Liver (tissue), 9 donors: Measurements from ENCODE around the gene NXN. TPM values are rescaled to one million over a fixed set of nuclear protein-coding genes. Genes with fewer than 3 reads are reported as not detected.

Source experiments
- DNase-seq: peaks from one replicate; pipeline ENCODE4 v3.0.0-alpha.2; 2017; ENCODE audit warnings: low spot score
- H3K27ac ChIP-seq, 2 donors: one replicate each; pipeline ENCODE4 v1.7.0; 2013; ENCODE audit warnings: inconsistent platforms in 2 of 2, low read length in 2 of 2, control low read depth in 1 of 2, low read depth in 1 of 2, mild to moderate bottlenecking in 1 of 2
- H3K27me3 ChIP-seq, 4 donors: one replicate each; pipeline versions ENCODE4 v1.6.1 to v1.7.0; 2013; ENCODE audit warnings: low read length in 3 of 4, inconsistent platforms in 1 of 4, mild to moderate bottlenecking in 1 of 4, moderate library complexity in 1 of 4; ENCODE audit not compliant: control insufficient read depth in 4 of 4, insufficient read depth in 4 of 4
- H3K36me3 ChIP-seq, 4 donors: one replicate each; pipeline versions ENCODE4 v1.6.1 to v1.7.0; 2013; ENCODE audit warnings: low read length in 3 of 4, mild to moderate bottlenecking in 3 of 4, low read depth in 1 of 4, moderate library complexity in 1 of 4; ENCODE audit not compliant: control insufficient read depth in 4 of 4, insufficient read depth in 3 of 4
- H3K4me1 ChIP-seq, 4 donors: one replicate each; pipeline versions ENCODE4 v1.6.1 to v1.7.0; 2013; ENCODE audit warnings: low read length in 3 of 4, mild to moderate bottlenecking in 3 of 4, moderate library complexity in 1 of 4; ENCODE audit not compliant: control insufficient read depth in 4 of 4, insufficient read depth in 4 of 4
- H3K4me3 ChIP-seq, 3 donors: one replicate each; pipeline versions ENCODE4 v1.6.1 to v1.7.0; 2013; ENCODE audit warnings: low read length in 3 of 3, control low read depth in 1 of 3, low read depth in 1 of 3, mild to moderate bottlenecking in 1 of 3
- H3K9ac ChIP-seq, 2 donors: one replicate each; pipeline ENCODE4 v1.7.0; 2013; ENCODE audit warnings: low read length in 2 of 2, mild to moderate bottlenecking in 2 of 2, moderate library complexity in 2 of 2, control low read depth in 1 of 2, low read depth in 1 of 2
- H3K9me3 ChIP-seq, 4 donors: one replicate each; pipeline versions ENCODE4 v1.6.1 to v1.7.0; 2013; ENCODE audit warnings: low read length in 3 of 4; ENCODE audit not compliant: control insufficient read depth in 4 of 4
- CTCF ChIP-seq: fragments of 150-350 bp; IDR thresholded peaks from 2 replicates; pipeline ENCODE4 v1.5.1; 2017; ENCODE audit warnings: improper control_type of control experiment, low read depth, low read length; ENCODE audit not compliant: missing input control
- EGR1 ChIP-seq, 2 donors: IDR thresholded peaks; 2 replicates each; pipeline ENCODE4 v1.6.1; 2016 to 2018; ENCODE audit warnings: antibody characterized with exemption in 2 of 2, low read depth in 2 of 2
- FOXA1 ChIP-seq: IDR thresholded peaks from 2 replicates; pipeline ENCODE4 v1.6.1; 2016; ENCODE audit warnings: antibody characterized with exemption
- FOXA2 ChIP-seq: IDR thresholded peaks from 2 replicates; pipeline ENCODE4 v1.6.1; 2016; ENCODE audit warnings: antibody characterized with exemption
- GABPA ChIP-seq, 2 donors: IDR thresholded peaks in 1 of 2; conservative IDR thresholded peaks in 1 of 2; 2 replicates each; pipeline ENCODE4 v1.6.1; 2016; ENCODE audit warnings: antibody characterized with exemption in 2 of 2, mild to moderate bottlenecking in 1 of 2, moderate library complexity in 1 of 2
- HNF4A ChIP-seq, 2 donors: conservative IDR thresholded peaks; 2 replicates each; pipeline ENCODE4 v1.6.1; 2016; ENCODE audit warnings: antibody characterized with exemption in 2 of 2, mild to moderate bottlenecking in 2 of 2
- HNF4G ChIP-seq: IDR thresholded peaks from 2 replicates; pipeline ENCODE4 v1.6.1; 2016; ENCODE audit warnings: antibody characterized with exemption
- JUND ChIP-seq, 2 donors: IDR thresholded peaks; 2 replicates each; pipeline ENCODE4 v1.6.1; 2016; ENCODE audit warnings: antibody characterized with exemption in 2 of 2
- NR2F2 ChIP-seq: IDR thresholded peaks from 2 replicates; pipeline ENCODE4 v1.6.1; 2016; ENCODE audit warnings: antibody characterized with exemption
- RAD21 ChIP-seq, 2 donors: IDR thresholded peaks; 2 replicates each; pipeline ENCODE4 v1.6.1; 2016; ENCODE audit warnings: antibody characterized with exemption in 2 of 2, mild to moderate bottlenecking in 2 of 2
- SP1 ChIP-seq: IDR thresholded peaks from 2 replicates; pipeline ENCODE4 v1.6.1; 2018; ENCODE audit warnings: antibody characterized with exemption, mild to moderate bottlenecking
- TAF1 ChIP-seq: conservative IDR thresholded peaks from 2 replicates; pipeline ENCODE4 v1.6.1; 2016; ENCODE audit warnings: antibody characterized with exemption, mild to moderate bottlenecking
- YY1 ChIP-seq: IDR thresholded peaks from 2 replicates; pipeline ENCODE4 v1.6.1; 2016; ENCODE audit warnings: antibody characterized with exemption, mild to moderate bottlenecking
- WGBS: extraction: QIAGEN DNeasy Blood & Tissue Kit; methylation state at CpG from one replicate; pipeline ENCODE4 v1.1.7; 2013; 5-methylcytosine and 5-hydroxymethylcytosine counted together
- polyA plus RNA-seq, 2 donors: library from polyadenylated mRNA; stranded (reverse) in 1 of 2; unstranded in 1 of 2; fragments of 200-250 nt in 1 of 2; fragments of >200 nt in 1 of 2; fragmentation: Nextera tagmentation in 1 of 2; extraction: Ambion mirVana in 1 of 2; gene quantifications; one replicate each; pipeline versions ENCODE4 v1.2.1 to v1.2.3, GENCODE V29; 2013 to 2015
- total RNA-seq, 2 donors: library from RNA; depleted of rRNA; stranded (reverse); fragments of >200 nt; gene quantifications; one replicate each; pipeline ENCODE4 v1.2.3, GENCODE V29; 2014
- TF ChIP-seq, protein P1 (sequence below): IDR thresholded peaks from 2 replicates; pipeline ENCODE4 v1.6.1; 2016; ENCODE audit warnings: antibody characterized with exemption
- TF ChIP-seq, protein P2 (sequence below): IDR thresholded peaks from 2 replicates; pipeline ENCODE4 v1.6.1; 2016; ENCODE audit warnings: antibody characterized with exemption
- TF ChIP-seq, protein P3 (sequence below): IDR thresholded peaks from 2 replicates; pipeline ENCODE4 v1.6.1; 2016; ENCODE audit warnings: antibody characterized with exemption
- TF ChIP-seq, protein P4 (sequence below): IDR thresholded peaks from 2 replicates; pipeline ENCODE4 v1.6.1; 2016; ENCODE audit warnings: antibody characterized with exemption, mild to moderate bottlenecking
- donor health status: healthy.
- donor health status: healthy.
- donor health status: healthy.
- donor health status: healthy.
- donor health status: healthy.

NXN gene
- total and polyA plus RNA-seq, 4 donors: 2.3 to 4.5 (median 3.3) TPM

DNA sequence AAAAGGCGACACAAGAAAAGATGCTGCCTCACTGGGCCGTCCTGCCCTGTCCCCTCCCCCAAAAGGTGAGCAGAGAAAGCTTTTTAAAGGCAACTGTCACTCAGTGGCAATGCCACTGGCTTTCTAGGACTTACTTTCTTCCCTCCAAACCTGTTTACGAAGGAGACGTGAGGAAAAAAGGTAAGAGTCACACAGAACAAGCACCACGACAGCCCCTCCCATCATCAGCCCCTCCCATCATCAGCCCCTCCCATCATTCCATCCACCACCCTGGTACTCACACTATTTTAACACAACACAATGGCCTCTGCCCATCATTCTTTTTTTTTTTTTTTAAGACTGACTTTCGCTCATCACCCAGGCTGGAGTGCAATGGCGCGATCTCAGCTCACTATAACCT is 77.1 kb downstream of the NXN start:
- 88% methylated on average over 8 of the region's 8 CpGs for WGBS
- TF ChIP-seq NR2F2: no peak
- no peak for TF ChIP-seq FOXA1
- no peak for TF ChIP-seq SP1
- TF ChIP-seq JUND (IDR thresholded peaks at IDR 0.05): no peak
- TF ChIP-seq FOXA2: no peak
- no peak for TF ChIP-seq HNF4A (conservative IDR thresholded peaks at IDR 0.05)
- TF ChIP-seq, protein P1, sequence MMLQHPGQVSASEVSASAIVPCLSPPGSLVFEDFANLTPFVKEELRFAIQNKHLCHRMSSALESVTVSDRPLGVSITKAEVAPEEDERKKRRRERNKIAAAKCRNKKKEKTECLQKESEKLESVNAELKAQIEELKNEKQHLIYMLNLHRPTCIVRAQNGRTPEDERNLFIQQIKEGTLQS: no peak
- TF ChIP-seq, protein P2, sequence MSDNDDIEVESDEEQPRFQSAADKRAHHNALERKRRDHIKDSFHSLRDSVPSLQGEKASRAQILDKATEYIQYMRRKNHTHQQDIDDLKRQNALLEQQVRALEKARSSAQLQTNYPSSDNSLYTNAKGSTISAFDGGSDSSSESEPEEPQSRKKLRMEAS: no peak
- no peak for TF ChIP-seq CTCF
- no peak for TF ChIP-seq RAD21 (IDR thresholded peaks at IDR 0.05)
- TF ChIP-seq, protein P3, sequence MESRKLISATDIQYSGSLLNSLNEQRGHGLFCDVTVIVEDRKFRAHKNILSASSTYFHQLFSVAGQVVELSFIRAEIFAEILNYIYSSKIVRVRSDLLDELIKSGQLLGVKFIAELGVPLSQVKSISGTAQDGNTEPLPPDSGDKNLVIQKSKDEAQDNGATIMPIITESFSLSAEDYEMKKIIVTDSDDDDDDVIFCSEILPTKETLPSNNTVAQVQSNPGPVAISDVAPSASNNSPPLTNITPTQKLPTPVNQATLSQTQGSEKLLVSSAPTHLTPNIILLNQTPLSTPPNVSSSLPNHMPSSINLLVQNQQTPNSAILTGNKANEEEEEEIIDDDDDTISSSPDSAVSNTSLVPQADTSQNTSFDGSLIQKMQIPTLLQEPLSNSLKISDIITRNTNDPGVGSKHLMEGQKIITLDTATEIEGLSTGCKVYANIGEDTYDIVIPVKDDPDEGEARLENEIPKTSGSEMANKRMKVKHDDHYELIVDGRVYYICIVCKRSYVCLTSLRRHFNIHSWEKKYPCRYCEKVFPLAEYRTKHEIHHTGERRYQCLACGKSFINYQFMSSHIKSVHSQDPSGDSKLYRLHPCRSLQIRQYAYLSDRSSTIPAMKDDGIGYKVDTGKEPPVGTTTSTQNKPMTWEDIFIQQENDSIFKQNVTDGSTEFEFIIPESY: no peak
- no peak for TF ChIP-seq EGR1 (IDR thresholded peaks at IDR 0.05; ENCODE audit: low read depth in 2 of 2)

DNA sequence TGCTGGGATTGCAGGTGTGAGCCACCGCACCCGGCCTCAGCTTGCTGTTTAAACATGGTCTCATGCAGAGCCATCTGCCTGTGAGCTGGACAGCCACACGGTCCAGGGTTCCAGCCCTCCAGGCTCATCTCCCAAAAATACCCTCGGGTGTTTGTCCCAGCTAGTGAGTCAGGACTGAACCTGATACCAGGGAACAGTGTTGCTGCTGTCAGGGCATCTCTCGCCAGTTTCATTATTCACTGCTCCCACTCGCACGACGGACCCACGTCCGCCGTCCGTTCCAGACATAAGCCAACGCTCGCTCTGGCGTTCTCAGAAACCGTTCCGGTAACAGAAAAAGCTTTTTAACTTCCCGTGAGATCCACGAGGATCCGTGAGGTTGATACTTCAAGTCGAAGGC is 77.6 kb downstream of the NXN start:
- TF ChIP-seq YY1: no peak
- TF ChIP-seq, protein P3: no peak
- no peak for TF ChIP-seq GABPA (IDR thresholded peaks at IDR 0.05 in 1 of 2, conservative IDR thresholded peaks at IDR 0.05 in 1 of 2)
- no peak for TF ChIP-seq HNF4A (conservative IDR thresholded peaks at IDR 0.05)
- TF ChIP-seq, protein P2: no peak
- TF ChIP-seq HNF4G: no peak
- no peak for TF ChIP-seq TAF1
- TF ChIP-seq NR2F2: no peak
- no peak for TF ChIP-seq FOXA2
- no peak for TF ChIP-seq FOXA1
- TF ChIP-seq JUND (IDR thresholded peaks at IDR 0.05): no peak
- TF ChIP-seq CTCF: no peak
- TF ChIP-seq, protein P4, sequence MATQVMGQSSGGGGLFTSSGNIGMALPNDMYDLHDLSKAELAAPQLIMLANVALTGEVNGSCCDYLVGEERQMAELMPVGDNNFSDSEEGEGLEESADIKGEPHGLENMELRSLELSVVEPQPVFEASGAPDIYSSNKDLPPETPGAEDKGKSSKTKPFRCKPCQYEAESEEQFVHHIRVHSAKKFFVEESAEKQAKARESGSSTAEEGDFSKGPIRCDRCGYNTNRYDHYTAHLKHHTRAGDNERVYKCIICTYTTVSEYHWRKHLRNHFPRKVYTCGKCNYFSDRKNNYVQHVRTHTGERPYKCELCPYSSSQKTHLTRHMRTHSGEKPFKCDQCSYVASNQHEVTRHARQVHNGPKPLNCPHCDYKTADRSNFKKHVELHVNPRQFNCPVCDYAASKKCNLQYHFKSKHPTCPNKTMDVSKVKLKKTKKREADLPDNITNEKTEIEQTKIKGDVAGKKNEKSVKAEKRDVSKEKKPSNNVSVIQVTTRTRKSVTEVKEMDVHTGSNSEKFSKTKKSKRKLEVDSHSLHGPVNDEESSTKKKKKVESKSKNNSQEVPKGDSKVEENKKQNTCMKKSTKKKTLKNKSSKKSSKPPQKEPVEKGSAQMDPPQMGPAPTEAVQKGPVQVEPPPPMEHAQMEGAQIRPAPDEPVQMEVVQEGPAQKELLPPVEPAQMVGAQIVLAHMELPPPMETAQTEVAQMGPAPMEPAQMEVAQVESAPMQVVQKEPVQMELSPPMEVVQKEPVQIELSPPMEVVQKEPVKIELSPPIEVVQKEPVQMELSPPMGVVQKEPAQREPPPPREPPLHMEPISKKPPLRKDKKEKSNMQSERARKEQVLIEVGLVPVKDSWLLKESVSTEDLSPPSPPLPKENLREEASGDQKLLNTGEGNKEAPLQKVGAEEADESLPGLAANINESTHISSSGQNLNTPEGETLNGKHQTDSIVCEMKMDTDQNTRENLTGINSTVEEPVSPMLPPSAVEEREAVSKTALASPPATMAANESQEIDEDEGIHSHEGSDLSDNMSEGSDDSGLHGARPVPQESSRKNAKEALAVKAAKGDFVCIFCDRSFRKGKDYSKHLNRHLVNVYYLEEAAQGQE: no peak
- no peak for TF ChIP-seq RAD21 (IDR thresholded peaks at IDR 0.05)
- TF ChIP-seq SP1: no peak
- WGBS: 90% methylated on average over 21 of the region's 21 CpGs
- H3K4me1 ChIP-seq: peaks cover 0 to 5% (median 0%) of the 10 kb centered on the region in 4 donors
- H3K9me3 ChIP-seq: no peaks in the 10 kb centered on the region
- no peak overlapping the region for H3K4me3 ChIP-seq
- no peak overlapping the region for H3K9ac ChIP-seq
- H3K27ac ChIP-seq: peak overlapping the region; percentile 44 to 76
- H3K27me3 ChIP-seq: no peaks in the 10 kb centered on the region
- no peaks in the 10 kb centered on the region for H3K36me3 ChIP-seq
- no peak for DNase-seq

More for the DNA sequence above, 77.1 kb downstream of the NXN start:
- no peak overlapping the region for H3K9ac ChIP-seq
- H3K27me3 ChIP-seq: no peaks in the 10 kb centered on the region
- no peak overlapping the region for H3K4me3 ChIP-seq
- no peaks in the 10 kb centered on the region for H3K9me3 ChIP-seq
- no peaks in the 10 kb centered on the region for H3K36me3 ChIP-seq
- peak overlapping the region in 1 of 2 donors; percentile 44 for H3K27ac ChIP-seq
- peaks cover 0 to 5% (median 0%) of the 10 kb centered on the region in 4 donors for H3K4me1 ChIP-seq
- no peak for DNase-seq
